ENCODE measurements around the gene CFAP119.

DNA sequence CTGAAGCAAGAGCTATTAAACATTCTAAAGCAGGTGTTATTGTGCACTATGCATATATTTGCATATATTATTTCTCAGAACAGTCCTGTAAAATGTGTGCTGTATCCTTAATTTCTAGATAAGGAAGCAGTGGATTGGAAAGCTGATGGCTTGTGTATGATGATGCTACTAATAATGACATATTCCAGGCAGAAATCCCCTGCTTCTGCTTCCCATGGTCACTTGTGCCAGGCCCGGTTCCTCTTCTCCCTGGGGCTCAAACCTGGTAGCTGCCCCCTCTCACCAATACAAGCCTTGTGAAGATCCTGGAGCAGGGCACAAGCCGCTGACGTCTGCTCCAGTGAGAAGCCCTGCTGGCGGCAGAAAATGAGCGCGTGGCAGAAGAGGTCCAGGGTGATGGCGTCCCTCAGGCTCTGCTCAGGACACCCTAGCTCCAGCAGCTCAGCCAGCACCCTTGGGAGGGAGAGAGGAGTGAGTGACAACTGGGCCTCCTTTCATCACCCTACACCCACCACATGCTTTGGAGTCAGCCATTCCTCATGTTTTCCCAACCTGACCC, 1.8 kb downstream of the CFAP119 start:
- TF ChIP-seq, protein P1, sequence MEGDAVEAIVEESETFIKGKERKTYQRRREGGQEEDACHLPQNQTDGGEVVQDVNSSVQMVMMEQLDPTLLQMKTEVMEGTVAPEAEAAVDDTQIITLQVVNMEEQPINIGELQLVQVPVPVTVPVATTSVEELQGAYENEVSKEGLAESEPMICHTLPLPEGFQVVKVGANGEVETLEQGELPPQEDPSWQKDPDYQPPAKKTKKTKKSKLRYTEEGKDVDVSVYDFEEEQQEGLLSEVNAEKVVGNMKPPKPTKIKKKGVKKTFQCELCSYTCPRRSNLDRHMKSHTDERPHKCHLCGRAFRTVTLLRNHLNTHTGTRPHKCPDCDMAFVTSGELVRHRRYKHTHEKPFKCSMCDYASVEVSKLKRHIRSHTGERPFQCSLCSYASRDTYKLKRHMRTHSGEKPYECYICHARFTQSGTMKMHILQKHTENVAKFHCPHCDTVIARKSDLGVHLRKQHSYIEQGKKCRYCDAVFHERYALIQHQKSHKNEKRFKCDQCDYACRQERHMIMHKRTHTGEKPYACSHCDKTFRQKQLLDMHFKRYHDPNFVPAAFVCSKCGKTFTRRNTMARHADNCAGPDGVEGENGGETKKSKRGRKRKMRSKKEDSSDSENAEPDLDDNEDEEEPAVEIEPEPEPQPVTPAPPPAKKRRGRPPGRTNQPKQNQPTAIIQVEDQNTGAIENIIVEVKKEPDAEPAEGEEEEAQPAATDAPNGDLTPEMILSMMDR (IDR thresholded peaks at IDR 0.05; ENCODE audit: insufficient read depth, low read length, poor library complexity, severe bottlenecking): no peak
- TF ChIP-seq EZH2phosphoT487 (conservative IDR thresholded peaks at IDR 0.05; ENCODE audit: low read length): no peak

All from SU-DHL-6 (cell line).